ENCODE data around the gene PI4K2B. TPM values are rescaled to one million over a fixed set of nuclear protein-coding genes. Genes with fewer than 3 reads are reported as not detected.
"Not testable (repeated sequence)": the region's sequence is repeated elsewhere in the genome, so short reads cannot be mapped to it uniquely, and the experiment has no call there.

Gene PI4K2B
- polyA plus RNA-seq, 12 donors: 7.0 to 14.0 (median 10.4) TPM; not detected in 1

DNA sequence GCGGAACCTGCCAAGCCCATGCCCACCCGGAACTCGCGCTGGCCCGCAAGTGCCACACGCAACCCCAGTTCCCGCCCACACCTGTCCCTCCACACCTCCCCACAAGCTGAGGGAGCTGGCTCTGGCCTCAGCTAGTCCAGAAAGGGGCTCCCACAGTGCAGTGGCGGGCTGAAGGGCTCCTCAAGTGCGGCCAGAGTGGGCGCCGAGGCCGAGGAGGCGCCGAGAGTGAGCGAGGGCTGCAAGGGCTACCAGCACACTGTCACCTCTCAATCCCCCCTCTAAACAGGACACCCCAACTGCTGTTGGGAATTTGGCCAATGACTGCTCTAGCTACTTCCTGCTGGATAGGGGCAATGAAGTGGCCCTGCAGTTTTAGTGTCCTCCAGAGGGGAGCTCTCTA is 5.7 kb downstream of the PI4K2B start:
- not testable (repeated sequence) for DNase-seq

DNA sequence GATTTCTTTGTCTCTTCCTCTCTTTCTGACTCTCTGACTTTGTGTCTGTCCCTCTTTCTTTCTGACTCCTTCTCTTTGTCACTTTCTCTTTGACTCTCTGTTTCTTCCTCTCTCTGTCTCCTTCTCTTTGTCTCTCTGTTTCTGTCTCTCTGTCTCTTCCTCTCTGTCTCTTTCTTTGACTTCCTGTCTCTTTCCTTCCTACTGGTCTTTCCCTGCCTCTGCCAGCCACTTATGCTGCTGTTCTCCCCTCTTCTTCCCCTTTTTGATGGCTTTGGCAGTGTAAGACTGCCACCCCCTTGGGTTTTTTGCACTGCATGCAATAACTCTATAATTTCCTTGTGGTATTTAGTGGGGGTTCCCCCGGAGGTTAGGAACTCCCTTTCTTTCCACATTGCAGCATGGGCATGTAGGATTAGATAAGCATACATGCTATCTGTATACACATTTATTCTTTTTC is 6.9 kb downstream of the PI4K2B start:
- not testable (repeated sequence) for DNase-seq

GRCh38 chr4:25242195-25242594 is 8.4 kb downstream of the PI4K2B start:
- not testable (repeated sequence) for DNase-seq

GRCh38 chr4:25245181-25245580 is 11.3 kb downstream of the PI4K2B start:
- no peak for DNase-seq

- no peak for DNase-seq
Measured at GRCh38 chr4:25246680-25247611, 13.1 kb downstream of the PI4K2B start.

DNA sequence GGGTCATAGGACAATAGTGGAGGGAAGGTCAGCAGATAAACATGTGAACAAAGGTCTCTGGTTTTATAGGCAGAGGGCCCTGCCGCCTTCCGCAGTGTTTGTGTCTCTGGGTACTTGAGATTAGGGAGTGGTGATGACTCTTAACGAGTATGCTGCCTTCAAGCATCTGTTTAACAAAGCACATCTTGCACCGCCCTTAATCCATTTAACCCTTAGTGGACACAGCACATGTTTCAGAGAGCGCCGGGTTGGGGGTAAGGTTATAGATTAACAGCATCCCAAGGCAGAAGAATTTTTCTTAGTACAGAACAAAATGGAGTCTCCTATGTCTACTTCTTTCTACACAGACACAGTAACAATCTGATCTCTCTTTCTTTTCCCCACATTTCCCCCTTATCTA is 15.0 kb downstream of the PI4K2B start:
- DNase-seq: not testable (repeated sequence)

DNA sequence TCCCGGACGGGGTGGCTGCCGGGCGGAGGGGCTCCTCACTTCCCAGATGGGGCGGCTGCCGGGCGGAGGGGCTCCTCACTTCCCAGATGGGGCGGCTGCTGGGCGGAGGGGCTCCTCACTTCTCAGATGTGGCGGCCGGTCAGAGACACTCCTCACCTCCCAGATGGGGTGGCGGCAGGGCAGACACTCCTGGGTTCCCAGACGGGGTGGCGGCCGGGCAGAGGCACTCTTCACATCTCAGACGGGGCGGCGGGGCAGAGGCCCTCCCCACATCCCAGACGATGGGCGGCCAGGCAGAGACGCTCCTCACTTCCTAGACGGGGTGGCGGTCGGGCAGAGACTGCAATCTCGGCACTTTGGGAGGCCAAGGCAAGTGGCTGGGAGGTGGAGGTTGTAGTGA is 15.7 kb downstream of the PI4K2B start:
- not testable (repeated sequence) for DNase-seq

- no peak for DNase-seq
Measured at GRCh38 chr4:25252230-25253070, 18.6 kb downstream of the PI4K2B start.

DNA sequence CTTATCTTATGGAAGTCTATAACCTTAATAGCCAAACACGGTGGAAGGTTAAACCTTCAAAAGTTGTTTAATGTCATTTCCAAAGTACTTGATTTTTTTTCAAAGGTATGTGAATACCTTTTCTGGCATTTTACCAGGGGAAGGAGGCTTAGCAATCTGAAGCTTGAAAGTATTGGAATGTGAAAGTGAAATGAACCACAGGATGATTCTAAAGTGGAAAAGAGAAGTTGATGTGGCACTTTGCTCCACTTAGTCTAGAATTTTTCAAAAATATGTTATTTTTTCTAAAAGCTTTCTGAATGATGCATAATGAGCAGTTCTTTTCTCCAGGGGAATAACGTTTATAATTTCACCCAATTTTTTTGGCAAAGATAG is 19.2 kb downstream of the PI4K2B start:
- no peak for DNase-seq

GRCh38 chr4:25253786-25254185 is 20.0 kb downstream of the PI4K2B start:
- DNase-seq: not testable (repeated sequence)

DNA sequence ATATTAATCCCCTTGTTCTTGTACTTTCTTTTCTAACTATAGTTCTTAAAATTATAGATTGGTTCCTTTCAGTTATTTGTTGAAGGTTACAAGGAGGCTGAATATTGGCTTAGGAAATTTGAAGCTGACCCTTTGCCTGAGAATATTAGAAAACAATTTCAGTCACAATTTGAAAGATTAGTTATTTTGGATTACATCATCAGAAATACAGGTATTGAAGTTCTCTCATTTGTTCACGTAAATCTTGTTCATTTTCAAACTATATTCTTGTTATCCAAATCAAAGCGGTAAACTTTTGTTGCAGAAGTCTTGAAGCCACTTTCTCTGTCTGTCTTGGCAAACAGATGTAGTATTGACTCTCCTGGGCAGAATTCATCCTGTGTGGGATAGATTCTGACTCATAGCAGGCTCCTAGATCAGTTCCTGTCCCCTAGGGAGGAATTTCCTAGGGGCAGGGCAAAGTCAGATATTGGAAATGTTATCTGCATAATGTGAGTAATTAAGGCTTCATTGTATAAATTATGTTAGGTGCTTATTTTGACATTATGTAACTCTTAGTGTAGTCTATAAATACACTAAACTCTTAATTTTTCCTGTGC is 25.2 kb downstream of the PI4K2B start:
- DNase-seq: no peak

DNA sequence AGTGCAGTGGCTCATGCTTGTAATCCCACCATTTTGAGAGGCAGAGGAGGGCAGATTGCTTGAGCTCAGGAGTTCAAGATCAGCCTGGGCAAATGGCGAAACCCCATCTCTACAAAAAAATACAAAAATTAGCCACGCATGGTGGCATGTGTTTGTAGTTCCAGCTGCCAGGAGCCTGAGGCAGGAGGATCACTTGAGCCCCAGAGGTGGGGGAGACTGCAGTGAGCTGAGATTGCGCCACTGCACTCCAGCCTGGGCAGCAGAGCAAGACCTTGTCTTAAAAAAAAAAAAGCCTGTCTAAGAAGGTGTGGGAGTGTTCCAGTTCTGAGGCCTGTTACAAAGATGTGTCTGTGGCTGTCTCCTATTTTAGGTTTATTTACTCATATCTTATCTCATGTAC is 38.0 kb downstream of the PI4K2B start:
- no peak for DNase-seq

GRCh38 chr4:25280210-25280609 is 46.4 kb downstream of the PI4K2B start:
- no peak for DNase-seq

- no peak for DNase-seq
Measured at GRCh38 chr4:25283948-25284347, 50.1 kb downstream of the PI4K2B start.

GRCh38 chr4:25284466-25284865 is 50.6 kb downstream of the PI4K2B start:
- no peak for DNase-seq

DNA sequence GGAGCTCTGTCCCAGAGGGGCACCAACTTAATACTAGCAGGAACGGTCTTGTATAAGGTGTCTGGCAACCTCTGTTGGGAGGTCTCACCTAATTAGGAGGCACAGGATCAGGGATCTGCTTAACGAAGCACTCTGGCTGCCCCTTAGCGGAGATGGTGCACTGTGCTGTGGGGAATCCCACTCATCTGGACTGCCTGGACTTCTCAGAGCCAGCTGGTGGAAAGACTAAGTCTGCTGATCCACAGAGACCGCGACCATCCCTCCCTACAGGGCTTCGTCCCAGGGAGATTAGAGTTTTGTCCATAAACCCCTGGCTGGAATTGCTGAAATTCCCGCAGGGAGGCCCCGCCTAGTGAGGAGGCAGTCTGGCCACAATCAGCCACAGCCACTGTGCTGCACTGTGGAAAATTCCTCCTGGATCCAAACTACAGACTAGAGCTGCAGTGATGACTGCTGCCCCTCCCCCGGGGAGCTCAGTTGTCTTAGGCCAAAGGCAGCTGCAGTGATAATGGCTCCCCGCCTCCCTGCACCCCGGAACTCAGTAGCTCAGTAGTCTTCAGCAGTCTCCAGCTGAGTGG is 56.7 kb downstream of the PI4K2B start:
- no peak for DNase-seq

DNA sequence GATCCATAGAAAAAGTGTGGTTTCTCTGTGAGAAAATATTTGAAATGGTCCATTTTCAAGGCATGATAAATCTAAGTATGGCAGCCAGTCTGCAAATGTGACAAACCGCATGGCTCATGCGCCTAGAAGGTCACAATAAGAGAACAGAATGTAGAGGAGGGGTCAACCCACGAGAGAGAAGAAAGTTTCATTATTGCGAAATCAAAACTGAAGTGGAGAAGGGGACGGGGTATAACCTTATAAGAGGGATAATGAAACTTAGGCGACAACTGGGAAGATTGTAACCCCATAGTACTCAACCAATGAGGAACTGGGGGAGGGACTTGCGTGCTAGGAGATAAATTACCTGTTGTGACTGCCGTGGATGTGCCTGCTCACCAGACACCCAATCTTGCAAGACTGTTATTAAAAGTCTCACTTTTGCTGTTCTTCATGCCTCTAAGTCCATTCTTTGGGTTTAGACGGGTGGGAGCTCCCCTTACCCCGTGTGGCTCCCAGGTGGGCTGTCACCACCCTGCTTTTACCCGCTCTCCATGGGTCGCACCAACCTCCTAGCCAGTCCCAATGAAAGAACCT is 57.4 kb downstream of the PI4K2B start:
- no peak for DNase-seq

GRCh38 chr4:25297528-25298242 is 63.9 kb downstream of the PI4K2B start:
- no peak for DNase-seq

DNA sequence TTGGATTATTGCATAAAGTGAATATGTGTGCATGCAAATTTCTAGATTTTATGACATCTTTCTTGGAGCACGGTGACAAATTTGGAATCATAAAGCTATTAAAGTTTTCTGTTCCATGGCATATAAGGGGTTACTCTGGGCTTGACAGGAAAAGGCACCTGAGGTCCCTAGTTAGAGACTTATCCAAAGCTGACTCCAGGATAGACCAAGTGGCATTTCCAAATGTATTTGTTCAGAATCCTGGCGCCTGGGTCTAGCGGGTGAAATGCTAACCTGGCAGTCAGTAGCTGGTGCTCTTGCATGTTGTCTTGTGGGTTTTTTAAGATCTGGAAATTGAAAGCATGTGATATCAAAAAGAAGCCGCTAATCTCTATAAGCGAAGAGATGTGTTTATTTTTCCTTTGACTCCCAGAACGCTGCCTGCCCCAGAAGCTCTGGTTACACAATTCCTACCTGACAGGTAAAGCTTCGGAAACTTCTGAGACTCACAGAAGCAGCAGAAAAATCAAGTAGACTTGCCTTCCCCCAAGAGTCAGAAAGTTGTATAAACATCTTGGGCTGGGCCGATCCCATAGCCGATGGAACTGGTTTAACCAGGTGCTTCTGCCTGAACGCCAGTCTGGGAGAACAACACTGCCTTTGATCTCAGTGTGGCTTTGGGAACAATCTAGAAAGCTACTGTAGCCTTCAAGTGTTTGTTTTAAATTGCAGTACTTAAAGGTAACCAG is 65.8 kb downstream of the PI4K2B start:
- DNase-seq: no peak

GRCh38 chr4:25301471-25301870 is 67.6 kb downstream of the PI4K2B start:
- no peak for DNase-seq
